Body of pancreas (tissue), 4 donors: ENCODE measurements around the gene KRTAP3-3.

Experiments
- POLR2A ChIP-seq, 3 donors: fragments of 450-650 bp; IDR thresholded peaks; one replicate each; pipeline ENCODE4 v1.6.1; 2016; ENCODE audit warnings: antibody characterized with exemption in 3 of 3, mild to moderate bottlenecking in 2 of 3
- TF ChIP-seq, protein P1 (sequence below), 7 experiments: fragments of 450-650 bp in 4 of 7; fragments of 200-600 bp in 3 of 7; sonication (generic) in 3 of 7; IDR thresholded peaks; one replicate each; pipeline ENCODE4 v1.5.1; 2016 to 2019; ENCODE audit warnings: antibody characterized with exemption in 7 of 7

DNA sequence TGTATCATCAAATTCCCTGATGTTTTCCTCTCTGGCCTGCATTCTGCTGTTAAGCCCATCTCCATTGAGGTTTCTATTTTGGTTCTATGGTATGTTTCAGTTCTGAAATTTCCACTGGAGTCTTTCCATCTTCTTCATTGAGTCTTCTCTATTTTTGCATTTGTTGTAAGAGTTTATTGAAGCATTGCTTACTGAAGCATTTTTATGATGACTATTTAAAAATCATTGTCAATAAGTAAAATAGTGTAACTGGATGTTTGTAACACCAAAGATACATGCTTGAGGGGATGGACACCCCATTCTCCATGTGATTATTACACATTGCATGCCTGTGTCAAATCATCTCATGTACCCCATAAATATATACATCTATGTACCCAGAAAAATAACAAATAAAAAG, 18.4 kb downstream of the KRTAP3-3 start:
- no peak for TF ChIP-seq POLR2A (IDR thresholded peaks at IDR 0.05)
- TF ChIP-seq, protein P1, sequence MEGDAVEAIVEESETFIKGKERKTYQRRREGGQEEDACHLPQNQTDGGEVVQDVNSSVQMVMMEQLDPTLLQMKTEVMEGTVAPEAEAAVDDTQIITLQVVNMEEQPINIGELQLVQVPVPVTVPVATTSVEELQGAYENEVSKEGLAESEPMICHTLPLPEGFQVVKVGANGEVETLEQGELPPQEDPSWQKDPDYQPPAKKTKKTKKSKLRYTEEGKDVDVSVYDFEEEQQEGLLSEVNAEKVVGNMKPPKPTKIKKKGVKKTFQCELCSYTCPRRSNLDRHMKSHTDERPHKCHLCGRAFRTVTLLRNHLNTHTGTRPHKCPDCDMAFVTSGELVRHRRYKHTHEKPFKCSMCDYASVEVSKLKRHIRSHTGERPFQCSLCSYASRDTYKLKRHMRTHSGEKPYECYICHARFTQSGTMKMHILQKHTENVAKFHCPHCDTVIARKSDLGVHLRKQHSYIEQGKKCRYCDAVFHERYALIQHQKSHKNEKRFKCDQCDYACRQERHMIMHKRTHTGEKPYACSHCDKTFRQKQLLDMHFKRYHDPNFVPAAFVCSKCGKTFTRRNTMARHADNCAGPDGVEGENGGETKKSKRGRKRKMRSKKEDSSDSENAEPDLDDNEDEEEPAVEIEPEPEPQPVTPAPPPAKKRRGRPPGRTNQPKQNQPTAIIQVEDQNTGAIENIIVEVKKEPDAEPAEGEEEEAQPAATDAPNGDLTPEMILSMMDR (IDR thresholded peaks at IDR 0.05), result no peak
